ENCODE data around the gene MAGI1. TPM values are rescaled to one million over a fixed set of nuclear protein-coding genes. Genes with fewer than 3 reads are reported as not detected.

The MAGI1 gene
- total RNA-seq, 1 experiment from 2014 or later, result 58.2 TPM

DNA sequence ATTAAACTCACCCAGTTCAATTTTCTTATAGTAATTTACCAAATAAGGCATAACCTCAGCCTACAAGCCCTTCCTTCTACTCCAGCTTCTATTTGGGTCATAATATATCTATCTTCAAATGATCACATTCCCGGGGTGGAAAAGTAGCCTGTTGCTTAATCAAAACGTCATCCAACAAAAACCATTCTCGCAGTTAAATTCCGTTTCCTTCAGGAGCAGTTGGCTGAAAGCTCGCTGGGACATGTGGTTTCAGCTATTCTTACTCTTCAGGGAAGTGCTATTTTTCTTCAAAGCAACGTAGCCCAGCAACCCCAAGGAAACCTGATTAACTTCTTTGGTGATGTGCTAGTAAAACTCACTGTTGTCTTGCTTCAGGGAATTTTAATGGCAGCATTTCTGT lies 59.6 kb downstream of the MAGI1 start (continued):
- TF ChIP-seq ZBTB43 (CRISPR knock-in tag; IDR thresholded peaks at IDR 0.05) (no peak), TEAD4 (CRISPR knock-in tag; IDR thresholded peaks at IDR 0.05) (no peak)

- peaks cover 6% of the 10 kb centered on the region for H3K36me3 Mint-ChIP-seq
- no peak overlapping the region for H3K27ac Mint-ChIP-seq
- ChIA-PET CTCF (interaction anchor here (0.6 kb wide), 1 partner anchor 32 kb away, joined by 4 read pairs; no protein-coding TSS in a partner anchor), POLR2A (no interaction called here)
- H3K4me3 Mint-ChIP-seq, result no peak overlapping the region
- peaks cover 4% of the 10 kb centered on the region for H3K9me3 Mint-ChIP-seq
- H3K27me3 Mint-ChIP-seq (ENCODE audit: low read depth), result no peaks in the 10 kb centered on the region
- peaks cover 18% of the 10 kb centered on the region for H3K4me1 Mint-ChIP-seq
- no peak for DNase-seq (ENCODE audit: low spot score)
- TF ChIP-seq, protein P1, sequence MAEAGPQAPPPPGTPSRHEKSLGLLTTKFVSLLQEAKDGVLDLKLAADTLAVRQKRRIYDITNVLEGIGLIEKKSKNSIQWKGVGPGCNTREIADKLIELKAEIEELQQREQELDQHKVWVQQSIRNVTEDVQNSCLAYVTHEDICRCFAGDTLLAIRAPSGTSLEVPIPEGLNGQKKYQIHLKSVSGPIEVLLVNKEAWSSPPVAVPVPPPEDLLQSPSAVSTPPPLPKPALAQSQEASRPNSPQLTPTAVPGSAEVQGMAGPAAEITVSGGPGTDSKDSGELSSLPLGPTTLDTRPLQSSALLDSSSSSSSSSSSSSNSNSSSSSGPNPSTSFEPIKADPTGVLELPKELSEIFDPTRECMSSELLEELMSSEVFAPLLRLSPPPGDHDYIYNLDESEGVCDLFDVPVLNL (CRISPR knock-in tag; IDR thresholded peaks at IDR 0.05; ENCODE audit: borderline replicate concordance, low read depth), result no peak
- TF ChIP-seq, protein P2, sequence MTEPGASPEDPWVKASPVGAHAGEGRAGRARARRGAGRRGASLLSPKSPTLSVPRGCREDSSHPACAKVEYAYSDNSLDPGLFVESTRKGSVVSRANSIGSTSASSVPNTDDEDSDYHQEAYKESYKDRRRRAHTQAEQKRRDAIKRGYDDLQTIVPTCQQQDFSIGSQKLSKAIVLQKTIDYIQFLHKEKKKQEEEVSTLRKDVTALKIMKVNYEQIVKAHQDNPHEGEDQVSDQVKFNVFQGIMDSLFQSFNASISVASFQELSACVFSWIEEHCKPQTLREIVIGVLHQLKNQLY (CRISPR knock-in tag; IDR thresholded peaks at IDR 0.05), result no peak
- TF ChIP-seq, protein P3, sequence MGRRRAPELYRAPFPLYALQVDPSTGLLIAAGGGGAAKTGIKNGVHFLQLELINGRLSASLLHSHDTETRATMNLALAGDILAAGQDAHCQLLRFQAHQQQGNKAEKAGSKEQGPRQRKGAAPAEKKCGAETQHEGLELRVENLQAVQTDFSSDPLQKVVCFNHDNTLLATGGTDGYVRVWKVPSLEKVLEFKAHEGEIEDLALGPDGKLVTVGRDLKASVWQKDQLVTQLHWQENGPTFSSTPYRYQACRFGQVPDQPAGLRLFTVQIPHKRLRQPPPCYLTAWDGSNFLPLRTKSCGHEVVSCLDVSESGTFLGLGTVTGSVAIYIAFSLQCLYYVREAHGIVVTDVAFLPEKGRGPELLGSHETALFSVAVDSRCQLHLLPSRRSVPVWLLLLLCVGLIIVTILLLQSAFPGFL (CRISPR knock-in tag; IDR thresholded peaks at IDR 0.05; ENCODE audit: borderline replicate concordance), result no peak
- TF ChIP-seq CBFB (CRISPR knock-in tag; IDR thresholded peaks at IDR 0.05; ENCODE audit: low read depth), result no peak
- no peak for TF ChIP-seq ZNF416 (CRISPR knock-in tag; IDR thresholded peaks at IDR 0.05)
- TF ChIP-seq EMX1 (CRISPR knock-in tag; IDR thresholded peaks at IDR 0.05), result no peak
- no peak for TF ChIP-seq IRF2 (CRISPR knock-in tag; IDR thresholded peaks at IDR 0.05; ENCODE audit: borderline replicate concordance, low read depth)
- no peak for TF ChIP-seq ZNF396 (CRISPR knock-in tag; IDR thresholded peaks at IDR 0.05; ENCODE audit: borderline replicate concordance)
- no peak for TF ChIP-seq NR3C1 (CRISPR knock-in tag; conservative IDR thresholded peaks at IDR 0.05; ENCODE audit: low read depth)
- no peak for TF ChIP-seq ZBTB21 (CRISPR knock-in tag; IDR thresholded peaks at IDR 0.05; ENCODE audit: borderline replicate concordance)
- no peak for TF ChIP-seq TP53 (CRISPR knock-in tag; IDR thresholded peaks at IDR 0.05)
- no peak for ATAC-seq
Observed at GRCh38 chr3:65978116-65978515, 60.6 kb downstream of the MAGI1 start.

GRCh38 chr3:65975032-65975431 lies 63.7 kb downstream of the MAGI1 start:
- peak overlapping the region; percentile 42; the same call in 1 of the 2 replicates for H3K27ac Mint-ChIP-seq
- no peak overlapping the region for H3K4me3 Mint-ChIP-seq
- ChIA-PET CTCF (interaction anchor here (1.0 to 1.1 kb wide), 3 partner anchors 14 to 192 kb away, joined by 3 to 4 read pairs (median 3); no protein-coding TSS in a partner anchor), POLR2A (no interaction called here)
- no peak for ATAC-seq
- H3K4me1 Mint-ChIP-seq, result peaks cover 31% of the 10 kb centered on the region
- DNase-seq (ENCODE audit: low spot score), result no peak
- H3K36me3 Mint-ChIP-seq, result peaks cover 6% of the 10 kb centered on the region
- H3K27me3 Mint-ChIP-seq (ENCODE audit: low read depth), result no peaks in the 10 kb centered on the region
- H3K9me3 Mint-ChIP-seq, result peaks cover 7% of the 10 kb centered on the region
- TF ChIP-seq, protein P4, sequence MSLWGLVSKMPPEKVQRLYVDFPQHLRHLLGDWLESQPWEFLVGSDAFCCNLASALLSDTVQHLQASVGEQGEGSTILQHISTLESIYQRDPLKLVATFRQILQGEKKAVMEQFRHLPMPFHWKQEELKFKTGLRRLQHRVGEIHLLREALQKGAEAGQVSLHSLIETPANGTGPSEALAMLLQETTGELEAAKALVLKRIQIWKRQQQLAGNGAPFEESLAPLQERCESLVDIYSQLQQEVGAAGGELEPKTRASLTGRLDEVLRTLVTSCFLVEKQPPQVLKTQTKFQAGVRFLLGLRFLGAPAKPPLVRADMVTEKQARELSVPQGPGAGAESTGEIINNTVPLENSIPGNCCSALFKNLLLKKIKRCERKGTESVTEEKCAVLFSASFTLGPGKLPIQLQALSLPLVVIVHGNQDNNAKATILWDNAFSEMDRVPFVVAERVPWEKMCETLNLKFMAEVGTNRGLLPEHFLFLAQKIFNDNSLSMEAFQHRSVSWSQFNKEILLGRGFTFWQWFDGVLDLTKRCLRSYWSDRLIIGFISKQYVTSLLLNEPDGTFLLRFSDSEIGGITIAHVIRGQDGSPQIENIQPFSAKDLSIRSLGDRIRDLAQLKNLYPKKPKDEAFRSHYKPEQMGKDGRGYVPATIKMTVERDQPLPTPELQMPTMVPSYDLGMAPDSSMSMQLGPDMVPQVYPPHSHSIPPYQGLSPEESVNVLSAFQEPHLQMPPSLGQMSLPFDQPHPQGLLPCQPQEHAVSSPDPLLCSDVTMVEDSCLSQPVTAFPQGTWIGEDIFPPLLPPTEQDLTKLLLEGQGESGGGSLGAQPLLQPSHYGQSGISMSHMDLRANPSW (CRISPR knock-in tag; conservative IDR thresholded peaks at IDR 0.05; ENCODE audit: low read depth), result no peak
- TF ChIP-seq, protein P5, sequence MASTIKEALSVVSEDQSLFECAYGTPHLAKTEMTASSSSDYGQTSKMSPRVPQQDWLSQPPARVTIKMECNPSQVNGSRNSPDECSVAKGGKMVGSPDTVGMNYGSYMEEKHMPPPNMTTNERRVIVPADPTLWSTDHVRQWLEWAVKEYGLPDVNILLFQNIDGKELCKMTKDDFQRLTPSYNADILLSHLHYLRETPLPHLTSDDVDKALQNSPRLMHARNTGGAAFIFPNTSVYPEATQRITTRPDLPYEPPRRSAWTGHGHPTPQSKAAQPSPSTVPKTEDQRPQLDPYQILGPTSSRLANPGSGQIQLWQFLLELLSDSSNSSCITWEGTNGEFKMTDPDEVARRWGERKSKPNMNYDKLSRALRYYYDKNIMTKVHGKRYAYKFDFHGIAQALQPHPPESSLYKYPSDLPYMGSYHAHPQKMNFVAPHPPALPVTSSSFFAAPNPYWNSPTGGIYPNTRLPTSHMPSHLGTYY (CRISPR knock-in tag; IDR thresholded peaks at IDR 0.05), result no peak
- TF ChIP-seq E2F5 (CRISPR knock-in tag; IDR thresholded peaks at IDR 0.05), result no peak
- TF ChIP-seq TEAD4 (CRISPR knock-in tag; IDR thresholded peaks at IDR 0.05), result no peak
- no peak for TF ChIP-seq E2F1 (CRISPR knock-in tag; IDR thresholded peaks at IDR 0.05)
- TF ChIP-seq TP53 (CRISPR knock-in tag; IDR thresholded peaks at IDR 0.05), result no peak
- no peak for TF ChIP-seq ZNF317 (CRISPR knock-in tag; IDR thresholded peaks at IDR 0.05; ENCODE audit: borderline replicate concordance, low read depth)
- TF ChIP-seq ZNF121 (CRISPR knock-in tag; IDR thresholded peaks at IDR 0.05), result no peak
- TF ChIP-seq MXD4 (CRISPR knock-in tag; IDR thresholded peaks at IDR 0.05; ENCODE audit: borderline replicate concordance), result no peak
- TF ChIP-seq NFYB (CRISPR knock-in tag; conservative IDR thresholded peaks at IDR 0.05; ENCODE audit: low read depth), result no peak
- TF ChIP-seq, protein P2 (CRISPR knock-in tag; IDR thresholded peaks at IDR 0.05), result no peak
- no peak for TF ChIP-seq ELF4 (CRISPR knock-in tag; IDR thresholded peaks at IDR 0.05; ENCODE audit: low read depth)

Data from WTC11 (cell line).